ENCODE data around the gene POMC.

POMC gene

GRCh38 chr2:25131567-25132298, 36.6 kb downstream of the POMC start:
- Histone ChIP-seq H3K23ac (ENCODE audit: low read depth, low read length, poor library complexity) (peak overlapping the region; percentile 76), H3K4me2 (ENCODE audit: insufficient read depth, low read length, poor library complexity, severe bottlenecking) (peak overlapping the region; percentile 55), H4K8ac (ENCODE audit: low read depth, low read length) (no peak overlapping the region), H2BK15ac (ENCODE audit: low read length) (peak overlapping the region; percentile 96), H3K18ac (ENCODE audit: low read length) (peak overlapping the region; percentile 99), H2AFZ (ENCODE audit: low read length) (no peak overlapping the region), H3K4ac (ENCODE audit: low read length) (peak overlapping the region; percentile 70), H3K79me1 (ENCODE audit: low read depth, low read length) (no peaks in the 10 kb centered on the region), H3K14ac (ENCODE audit: low read length) (peak overlapping the region; percentile 85), H2AK5ac (ENCODE audit: low read depth, low read length) (peak overlapping the region; percentile 98), H3K4me3 (ENCODE audit: low read length in 2 of 2) (peak overlapping the region in 1 of 2 donors; percentile 69), H3K9ac (ENCODE audit: low read depth, low read length, poor library complexity) (peak overlapping the region; percentile 70), H3K4me1 (ENCODE audit: control insufficient read depth in 2 of 2, insufficient read depth in 1 of 2, low read depth in 1 of 2, low read length in 2 of 2) (peaks cover 2 to 23% of the 10 kb centered on the region in 2 donors), H3K9me3 (replicated peaks in 1 of 2; ENCODE audit: control insufficient read depth in 2 of 2, insufficient read depth in 1 of 2, low read depth in 1 of 2, low read length in 2 of 2) (no peaks in the 10 kb centered on the region), H2BK5ac (ENCODE audit: low read length) (peak overlapping the region; percentile 85), H2BK12ac (ENCODE audit: low read length) (peak overlapping the region; percentile 96), H3K36me3 (replicated peaks in 1 of 2; ENCODE audit: control insufficient read depth in 2 of 2, insufficient read depth in 2 of 2, low read length in 2 of 2) (peaks cover 32 to 57% of the 10 kb centered on the region in 2 donors), H3K27ac (replicated peaks; ENCODE audit: low read length) (peak overlapping the region; percentile 96), H4K91ac (ENCODE audit: low read depth, low read length, poor library complexity) (peak overlapping the region; percentile 77), H2BK120ac (ENCODE audit: low read depth, low read length) (peak overlapping the region; percentile 99), H3K27me3 (ENCODE audit: control insufficient read depth in 3 of 3, insufficient read depth in 3 of 3, low read depth in 1 of 3, low read length in 3 of 3) (no peaks in the 10 kb centered on the region)
- WGBS, 2 donors (ENCODE audit: extremely low coverage in 2 of 2, insufficient read length in 2 of 2, insufficient replicate concordance in 1 of 2): no CpG with 5 or more reads among the region's 53 CpGs
- peak; percentile 20 for DNase-seq (ENCODE audit: low spot score)

GRCh38 chr2:25131253-25131566, 37.2 kb downstream of the POMC start:
- H2BK15ac ChIP-seq (ENCODE audit: low read length): peak overlapping the region; percentile 96
- peak overlapping the region; percentile 55 for H3K4me2 ChIP-seq (ENCODE audit: insufficient read depth, low read length, poor library complexity, severe bottlenecking)
- peak overlapping the region; percentile 76 for H3K23ac ChIP-seq (ENCODE audit: low read depth, low read length, poor library complexity)
- no peak for DNase-seq (ENCODE audit: low spot score)
- peak overlapping the region; percentile 65 for H3K27ac ChIP-seq (replicated peaks; ENCODE audit: low read length)
- H3K9ac ChIP-seq (ENCODE audit: low read depth, low read length, poor library complexity): no peak overlapping the region
- H4K8ac ChIP-seq (ENCODE audit: low read depth, low read length): no peak overlapping the region
- H3K36me3 ChIP-seq (replicated peaks in 1 of 2; ENCODE audit: control insufficient read depth in 2 of 2, insufficient read depth in 2 of 2, low read length in 2 of 2): peaks cover 29 to 53% of the 10 kb centered on the region in 2 donors
- H2BK5ac ChIP-seq (ENCODE audit: low read length): peak overlapping the region; percentile 85
- H3K4ac ChIP-seq (ENCODE audit: low read length): peak overlapping the region; percentile 70
- peak overlapping the region; percentile 92 for H2BK12ac ChIP-seq (ENCODE audit: low read length)
- no peaks in the 10 kb centered on the region for H3K27me3 ChIP-seq (ENCODE audit: control insufficient read depth in 3 of 3, insufficient read depth in 3 of 3, low read depth in 1 of 3, low read length in 3 of 3)
- H3K79me1 ChIP-seq (ENCODE audit: low read depth, low read length): no peaks in the 10 kb centered on the region
- no peak overlapping the region for H3K4me3 ChIP-seq (ENCODE audit: low read length in 2 of 2)
- peak overlapping the region; percentile 95 for H3K18ac ChIP-seq (ENCODE audit: low read length)
- peaks cover 2 to 23% of the 10 kb centered on the region in 2 donors for H3K4me1 ChIP-seq (ENCODE audit: control insufficient read depth in 2 of 2, insufficient read depth in 1 of 2, low read depth in 1 of 2, low read length in 2 of 2)
- H4K91ac ChIP-seq (ENCODE audit: low read depth, low read length, poor library complexity): peak overlapping the region; percentile 77
- peak overlapping the region; percentile 98 for H2AK5ac ChIP-seq (ENCODE audit: low read depth, low read length)
- no peak overlapping the region for H2AFZ ChIP-seq (ENCODE audit: low read length)
- H2BK120ac ChIP-seq (ENCODE audit: low read depth, low read length): peak overlapping the region; percentile 99
- no peak overlapping the region for H3K14ac ChIP-seq (ENCODE audit: low read length)
- H3K9me3 ChIP-seq (replicated peaks in 1 of 2; ENCODE audit: control insufficient read depth in 2 of 2, insufficient read depth in 1 of 2, low read depth in 1 of 2, low read length in 2 of 2): no peaks in the 10 kb centered on the region
- WGBS, 2 donors (ENCODE audit: extremely low coverage in 2 of 2, insufficient read length in 2 of 2, insufficient replicate concordance in 1 of 2): no CpG with 5 or more reads among the region's 24 CpGs

- H3K4me3 ChIP-seq (ENCODE audit: low read length in 2 of 2): no peak overlapping the region
- no peak overlapping the region for H3K27ac ChIP-seq (replicated peaks; ENCODE audit: low read length)
- H3K27me3 ChIP-seq (ENCODE audit: control insufficient read depth in 3 of 3, insufficient read depth in 3 of 3, low read depth in 1 of 3, low read length in 3 of 3): no peaks in the 10 kb centered on the region
- H3K14ac ChIP-seq (ENCODE audit: low read length): no peak overlapping the region
- peak overlapping the region; percentile 76 for H2BK5ac ChIP-seq (ENCODE audit: low read length)
- H3K36me3 ChIP-seq (replicated peaks in 1 of 2; ENCODE audit: control insufficient read depth in 2 of 2, insufficient read depth in 2 of 2, low read length in 2 of 2): peaks cover 20 to 41% of the 10 kb centered on the region in 2 donors
- peaks cover 2 to 23% of the 10 kb centered on the region in 2 donors for H3K4me1 ChIP-seq (ENCODE audit: control insufficient read depth in 2 of 2, insufficient read depth in 1 of 2, low read depth in 1 of 2, low read length in 2 of 2)
- no CpG with 5 or more reads among the region's 15 CpGs for WGBS, 2 donors (ENCODE audit: extremely low coverage in 2 of 2, insufficient read length in 2 of 2, insufficient replicate concordance in 1 of 2)
- no peak overlapping the region for H3K4ac ChIP-seq (ENCODE audit: low read length)
- H3K9me3 ChIP-seq (replicated peaks in 1 of 2; ENCODE audit: control insufficient read depth in 2 of 2, insufficient read depth in 1 of 2, low read depth in 1 of 2, low read length in 2 of 2): no peaks in the 10 kb centered on the region
- H2AFZ ChIP-seq (ENCODE audit: low read length): no peak overlapping the region
- DNase-seq (ENCODE audit: low spot score): no peak
- H3K18ac ChIP-seq (ENCODE audit: low read length): peak overlapping the region; percentile 35
- H3K79me1 ChIP-seq (ENCODE audit: low read depth, low read length): no peaks in the 10 kb centered on the region
- no peak overlapping the region for H3K23ac ChIP-seq (ENCODE audit: low read depth, low read length, poor library complexity)
- no peak overlapping the region for H3K4me2 ChIP-seq (ENCODE audit: insufficient read depth, low read length, poor library complexity, severe bottlenecking)
- H2BK12ac ChIP-seq (ENCODE audit: low read length): peak overlapping the region; percentile 63
- H2AK5ac ChIP-seq (ENCODE audit: low read depth, low read length): peak overlapping the region; percentile 82
- no peak overlapping the region for H4K91ac ChIP-seq (ENCODE audit: low read depth, low read length, poor library complexity)
- no peak overlapping the region for H3K9ac ChIP-seq (ENCODE audit: low read depth, low read length, poor library complexity)
- peak overlapping the region; percentile 71 for H2BK15ac ChIP-seq (ENCODE audit: low read length)
- H4K8ac ChIP-seq (ENCODE audit: low read depth, low read length): no peak overlapping the region
- H2BK120ac ChIP-seq (ENCODE audit: low read depth, low read length): no peak overlapping the region
These were observed 38.4 kb downstream of the POMC start for GRCh38 chr2:25129901-25130520.

- Histone ChIP-seq H4K91ac (ENCODE audit: low read depth, low read length, poor library complexity) (no peak overlapping the region), H2AK5ac (ENCODE audit: low read depth, low read length) (peak overlapping the region; percentile 59), H2BK120ac (ENCODE audit: low read depth, low read length) (no peak overlapping the region), H3K4me3 (ENCODE audit: low read length in 2 of 2) (no peak overlapping the region), H2BK15ac (ENCODE audit: low read length) (no peak overlapping the region), H3K9me3 (replicated peaks in 1 of 2; ENCODE audit: control insufficient read depth in 2 of 2, insufficient read depth in 1 of 2, low read depth in 1 of 2, low read length in 2 of 2) (no peaks in the 10 kb centered on the region), H3K4me2 (ENCODE audit: insufficient read depth, low read length, poor library complexity, severe bottlenecking) (no peak overlapping the region), H3K14ac (ENCODE audit: low read length) (no peak overlapping the region), H3K4me1 (ENCODE audit: control insufficient read depth in 2 of 2, insufficient read depth in 1 of 2, low read depth in 1 of 2, low read length in 2 of 2) (peaks cover 2 to 15% of the 10 kb centered on the region in 2 donors), H3K9ac (ENCODE audit: low read depth, low read length, poor library complexity) (no peak overlapping the region), H3K27ac (replicated peaks; ENCODE audit: low read length) (peak overlapping the region; percentile 28), H3K18ac (ENCODE audit: low read length) (no peak overlapping the region), H3K79me1 (ENCODE audit: low read depth, low read length) (no peaks in the 10 kb centered on the region), H3K23ac (ENCODE audit: low read depth, low read length, poor library complexity) (no peak overlapping the region), H4K8ac (ENCODE audit: low read depth, low read length) (no peak overlapping the region), H3K36me3 (replicated peaks in 1 of 2; ENCODE audit: control insufficient read depth in 2 of 2, insufficient read depth in 2 of 2, low read length in 2 of 2) (peaks cover 17 to 30% of the 10 kb centered on the region in 2 donors), H3K4ac (ENCODE audit: low read length) (no peak overlapping the region), H2BK5ac (ENCODE audit: low read length) (no peak overlapping the region), H3K27me3 (ENCODE audit: control insufficient read depth in 3 of 3, insufficient read depth in 3 of 3, low read depth in 1 of 3, low read length in 3 of 3) (no peaks in the 10 kb centered on the region), H2BK12ac (ENCODE audit: low read length) (no peak overlapping the region), H2AFZ (ENCODE audit: low read length) (no peak overlapping the region)
- no CpG with 5 or more reads among the region's 5 CpGs for WGBS, 2 donors (ENCODE audit: extremely low coverage in 2 of 2, insufficient read length in 2 of 2, insufficient replicate concordance in 1 of 2)
- DNase-seq (ENCODE audit: low spot score): no peak
These were observed 40.7 kb downstream of the POMC start for GRCh38 chr2:25127646-25128045.

Measured in neuronal stem cell (in vitro differentiated cells).